HepG2 (cell line): ENCODE measurements around the gene TADA3. TPM values are rescaled to one million over a fixed set of nuclear protein-coding genes. Genes with fewer than 3 reads are reported as not detected.

Source experiments
- ATAC-seq: fragments of 200-7000 bp; cut with Tn5 transposase; 3 replicates; pipeline ENCODE4 v1.9.1; 2020; ENCODE audit warnings: mild to moderate bottlenecking, moderate library complexity
- BruUV-seq: library from RNA; stranded (reverse); fragments of 400-500 nt; replicated peaks from 2 replicates; lab custom pipeline; 2021; lab: Mats Ljungman, UMichigan
- CTCF ChIA-PET: fragments of 300-600 bp; formaldehyde crosslinking; extraction: SDS; loops from one replicate; lab custom pipeline; 2021; ENCODE audit warnings: low total read pairs, inconsistent platforms, low intra/inter-chr PET ratio; lab: Yijun Ruan, JAX
- POLR2A ChIA-PET: fragments of 350-600 bp; sonication (Branson Sonifier 250); formaldehyde crosslinking; loops from one replicate; lab custom pipeline; 2020; ENCODE audit warnings: antibody characterized with exemption, inconsistent platforms; lab: Yijun Ruan, JAX
- DNase-seq: peaks from one replicate; pipeline ENCODE4 v3.0.0-alpha.2; 2015; ENCODE audit warnings: low spot score
- FAIRE-seq: peaks from 3 replicates; lab custom pipeline; 2011; peaks lifted over from hg19 to GRCh38; lab: Jason Lieb, UNC
- H2AFZ ChIP-seq: one replicate; pipeline ENCODE4 v1.6.1; 2011; ENCODE audit warnings: low read length, inconsistent platforms
- H3K27ac ChIP-seq: fragments of 300-600 bp; 3 replicates; pipeline ENCODE4 v1.8.0; 2011; ENCODE audit warnings: mixed run types, mild to moderate bottlenecking, mixed read lengths, low read length, inconsistent platforms; ENCODE audit not compliant: insufficient read depth; ENCODE audit errors: extremely low read length
- H3K27me3 ChIP-seq, 2 experiments: fragments of 200-600 bp in 1 of 2; 2 replicates in 1 of 2; 3 replicates in 1 of 2; pipeline versions ENCODE4 v1.6.0 to v1.8.0; 2011; ENCODE audit warnings: low read length in 2 of 2, mild to moderate bottlenecking in 2 of 2, moderate library complexity in 2 of 2, inconsistent platforms in 1 of 2; ENCODE audit not compliant: insufficient read depth in 2 of 2, control insufficient read depth in 1 of 2
- H3K36me3 ChIP-seq, 2 experiments: fragments of 200-600 bp in 1 of 2; replicated peaks in 1 of 2; 2 replicates in 1 of 2; 3 replicates in 1 of 2; pipeline versions ENCODE4 v1.5.1 to v1.8.0; 2011; ENCODE audit warnings: low read length in 2 of 2, inconsistent platforms in 1 of 2; ENCODE audit not compliant: insufficient read depth in 2 of 2, control insufficient read depth in 1 of 2
- H3K4me1 ChIP-seq: 2 replicates; pipeline ENCODE4 v1.5.1; 2012; ENCODE audit warnings: low read length, inconsistent platforms; ENCODE audit not compliant: insufficient read depth
- H3K4me2 ChIP-seq: 2 replicates; pipeline ENCODE4 v1.6.0; 2011; ENCODE audit warnings: low read depth, low read length, inconsistent platforms
- H3K4me3 ChIP-seq, 3 experiments: fragments of 200-600 bp in 1 of 3; sonication (generic), shearing (Covaris generic) in 1 of 3; replicated peaks in 1 of 3; 2 replicates each; pipeline ENCODE4 v1.5.1; 2011 to 2016; ENCODE audit warnings: low read length in 3 of 3, inconsistent platforms in 2 of 3, low read depth in 2 of 3, mild to moderate bottlenecking in 2 of 3, control low read depth in 1 of 3, mixed read lengths in 1 of 3; ENCODE audit not compliant: insufficient read depth in 1 of 3
- H3K79me2 ChIP-seq: one replicate; pipeline ENCODE4 v1.6.1; 2011; ENCODE audit warnings: low read length, inconsistent platforms; ENCODE audit not compliant: insufficient read depth
- H3K9ac ChIP-seq: 2 replicates; pipeline ENCODE4 v1.6.0; 2011; ENCODE audit warnings: mild to moderate bottlenecking, low read depth, low read length, inconsistent platforms; ENCODE audit not compliant: insufficient read depth
- H3K9me3 ChIP-seq: 2 replicates; pipeline ENCODE4 v1.5.1; 2012; ENCODE audit warnings: mild to moderate bottlenecking, low read length
- H4K20me1 ChIP-seq: 2 replicates; pipeline ENCODE4 v1.6.0; 2011; ENCODE audit warnings: inconsistent platforms, mild to moderate bottlenecking, low read length, moderate library complexity; ENCODE audit not compliant: insufficient read depth
- ATF7 ChIP-seq, 2 experiments: fragments of 450-650 bp in 1 of 2; sonication (generic) in 1 of 2; formaldehyde crosslinking in 1 of 2; IDR thresholded peaks; 2 replicates each; pipeline versions ENCODE4 v1.4.0 to v1.6.1; 2016 to 2020; ENCODE audit warnings: antibody characterized with exemption in 1 of 2, mild to moderate bottlenecking in 1 of 2, missing genetic modification reagents in 1 of 2
- KMT2A ChIP-seq: sonication (generic); formaldehyde crosslinking; IDR thresholded peaks from 2 replicates; pipeline ENCODE4 v1.4.0; 2020; ENCODE audit warnings: missing genetic modification reagents
- LCORL ChIP-seq, 2 experiments: fragments of 450-650 bp in 1 of 2; sonication (generic) in 1 of 2; formaldehyde crosslinking in 1 of 2; IDR thresholded peaks; 2 replicates each; pipeline versions ENCODE4 v1.5.0 to v1.6.1; 2017 to 2020; ENCODE audit warnings: antibody characterized with exemption in 1 of 2, missing genetic modification reagents in 1 of 2
- POGZ ChIP-seq: sonication (generic); formaldehyde crosslinking; IDR thresholded peaks from 2 replicates; pipeline ENCODE4 v1.4.0; 2020; ENCODE audit warnings: mild to moderate bottlenecking, missing genetic modification reagents
- RARG ChIP-seq: sonication (generic); formaldehyde crosslinking; IDR thresholded peaks from 2 replicates; pipeline ENCODE4 v1.4.0; 2020; ENCODE audit warnings: low read depth, mild to moderate bottlenecking, missing genetic modification reagents
- ZFP37 ChIP-seq: sonication (generic); formaldehyde crosslinking; IDR thresholded peaks from 2 replicates; pipeline ENCODE4 v1.4.0; 2020; ENCODE audit warnings: missing genetic modification reagents, borderline replicate concordance
- ZNF343 ChIP-seq: sonication (generic); formaldehyde crosslinking; IDR thresholded peaks from 2 replicates; pipeline ENCODE4 v1.4.0; 2020; ENCODE audit warnings: mild to moderate bottlenecking, missing genetic modification reagents
- ZNF510 ChIP-seq: sonication (generic); formaldehyde crosslinking; IDR thresholded peaks from 2 replicates; pipeline ENCODE4 v1.4.0; 2020; ENCODE audit warnings: low read depth, mild to moderate bottlenecking, missing genetic modification reagents
- ZNF672 ChIP-seq: sonication (generic); formaldehyde crosslinking; IDR thresholded peaks from 2 replicates; pipeline ENCODE4 v1.8.1; 2022; ENCODE audit warnings: missing genetic modification reagents
- WGBS: methylation state at CpG from one replicate; pipeline ENCODE4 v1.1.6; 2017; ENCODE audit warnings: low lambda C conversion rate; 5-methylcytosine and 5-hydroxymethylcytosine counted together
- in situ Hi-C: cut with HindIII; loops from 2 replicates; pipeline ENCODE4 v1.10.0; 2017; ENCODE audit warnings: low pct_unique_long_range_greater_than_20kb; ENCODE audit not compliant: extremely low pct_ligation_motif_present
- intact Hi-C: fragments of 100-400 bp; cut with micrococcal nuclease; formaldehyde crosslinking; loops from one replicate; pipeline ENCODE4 v1.10.0; 2022; ENCODE audit not compliant: unreplicated experiment
- polyA plus RNA-seq, 8 experiments: library from polyadenylated mRNA; depleted of rRNA in 3 of 8; stranded (reverse) in 7 of 8; unstranded in 1 of 8; fragments of >200 nt; fragmentation: Illumina TruSeq in 4 of 8; extraction: Trizol in 4 of 8; gene quantifications; 2 replicates each; pipeline versions ENCODE4 v1.2.1 to v1.2.3, GENCODE V29; 2011 to 2016; ENCODE audit warnings: low read depth in 4 of 8, missing spikeins in 1 of 8, mixed read lengths in 1 of 8; ENCODE audit not compliant: insufficient read depth in 1 of 8
- total RNA-seq, 5 experiments: library from RNA; depleted of rRNA; stranded (reverse); fragments of >200 nt; fragmentation: Illumina TruSeq; extraction: Trizol; gene quantifications; 2 replicates each; pipeline ENCODE4 v1.2.3, GENCODE V29; 2016; ENCODE audit warnings: low read depth in 1 of 5
- TF ChIP-seq, protein P1 (sequence below): sonication (generic); formaldehyde crosslinking; IDR thresholded peaks from 2 replicates; pipeline ENCODE4 v1.9.0; 2021; ENCODE audit warnings: missing genetic modification reagents, mild to moderate bottlenecking, borderline replicate concordance
- TF ChIP-seq, protein P2 (sequence below): sonication (generic); formaldehyde crosslinking; IDR thresholded peaks from 2 replicates; pipeline ENCODE4 v1.4.0; 2020; ENCODE audit warnings: low read depth, mild to moderate bottlenecking, missing genetic modification reagents
- TF ChIP-seq, protein P3 (sequence below), 2 experiments: IDR thresholded peaks; 2 replicates each; pipeline ENCODE4 v1.6.1; 2011 to 2012; ENCODE audit warnings: low read length in 2 of 2, borderline replicate concordance in 1 of 2, low read depth in 1 of 2, mild to moderate bottlenecking in 1 of 2, moderate library complexity in 1 of 2

The TADA3 gene
- total and polyA plus RNA-seq, 2 of the 13 experiments (the other 11 are each of a cell fraction or from before 2014, with no cell fraction given) = 32.1 to 37.1 TPM

DNA sequence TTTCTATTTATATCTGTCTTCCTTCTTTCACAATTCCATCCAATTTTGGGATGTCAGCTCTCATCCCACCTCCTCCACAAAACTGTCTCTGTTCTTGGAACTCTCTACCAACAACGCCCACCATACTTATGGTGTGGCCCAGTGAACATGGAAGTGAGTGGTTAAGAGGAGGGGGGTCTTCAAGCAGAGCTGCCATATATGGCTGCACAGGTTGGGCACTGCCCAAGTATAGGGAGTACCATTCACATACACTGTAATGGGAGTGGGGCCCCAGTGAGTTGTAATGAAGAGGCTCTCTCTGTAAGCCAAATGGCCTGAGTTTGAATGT is 14.6 kb downstream of the TADA3 start (continued):
- TF ChIP-seq ZNF510 (CRISPR knock-in tag) (no peak), ZNF672 (CRISPR knock-in tag) (no peak), ZNF343 (no peak), KMT2A (CRISPR knock-in tag) (no peak), POGZ (CRISPR knock-in tag) (no peak), ZFP37 (CRISPR knock-in tag) (no peak), RARG (CRISPR knock-in tag) (no peak), ATF7 (IDR thresholded peaks at IDR 0.05) (no peak), ATF7 (CRISPR knock-in tag; IDR thresholded peaks at IDR 0.05) (no peak)
- TF ChIP-seq, protein P1, sequence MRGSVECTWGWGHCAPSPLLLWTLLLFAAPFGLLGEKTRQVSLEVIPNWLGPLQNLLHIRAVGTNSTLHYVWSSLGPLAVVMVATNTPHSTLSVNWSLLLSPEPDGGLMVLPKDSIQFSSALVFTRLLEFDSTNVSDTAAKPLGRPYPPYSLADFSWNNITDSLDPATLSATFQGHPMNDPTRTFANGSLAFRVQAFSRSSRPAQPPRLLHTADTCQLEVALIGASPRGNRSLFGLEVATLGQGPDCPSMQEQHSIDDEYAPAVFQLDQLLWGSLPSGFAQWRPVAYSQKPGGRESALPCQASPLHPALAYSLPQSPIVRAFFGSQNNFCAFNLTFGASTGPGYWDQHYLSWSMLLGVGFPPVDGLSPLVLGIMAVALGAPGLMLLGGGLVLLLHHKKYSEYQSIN (CRISPR knock-in tag) = no peak
- TF ChIP-seq, protein P2, sequence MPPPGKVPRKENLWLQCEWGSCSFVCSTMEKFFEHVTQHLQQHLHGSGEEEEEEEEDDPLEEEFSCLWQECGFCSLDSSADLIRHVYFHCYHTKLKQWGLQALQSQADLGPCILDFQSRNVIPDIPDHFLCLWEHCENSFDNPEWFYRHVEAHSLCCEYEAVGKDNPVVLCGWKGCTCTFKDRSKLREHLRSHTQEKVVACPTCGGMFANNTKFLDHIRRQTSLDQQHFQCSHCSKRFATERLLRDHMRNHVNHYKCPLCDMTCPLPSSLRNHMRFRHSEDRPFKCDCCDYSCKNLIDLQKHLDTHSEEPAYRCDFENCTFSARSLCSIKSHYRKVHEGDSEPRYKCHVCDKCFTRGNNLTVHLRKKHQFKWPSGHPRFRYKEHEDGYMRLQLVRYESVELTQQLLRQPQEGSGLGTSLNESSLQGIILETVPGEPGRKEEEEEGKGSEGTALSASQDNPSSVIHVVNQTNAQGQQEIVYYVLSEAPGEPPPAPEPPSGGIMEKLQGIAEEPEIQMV = no peak

DNA sequence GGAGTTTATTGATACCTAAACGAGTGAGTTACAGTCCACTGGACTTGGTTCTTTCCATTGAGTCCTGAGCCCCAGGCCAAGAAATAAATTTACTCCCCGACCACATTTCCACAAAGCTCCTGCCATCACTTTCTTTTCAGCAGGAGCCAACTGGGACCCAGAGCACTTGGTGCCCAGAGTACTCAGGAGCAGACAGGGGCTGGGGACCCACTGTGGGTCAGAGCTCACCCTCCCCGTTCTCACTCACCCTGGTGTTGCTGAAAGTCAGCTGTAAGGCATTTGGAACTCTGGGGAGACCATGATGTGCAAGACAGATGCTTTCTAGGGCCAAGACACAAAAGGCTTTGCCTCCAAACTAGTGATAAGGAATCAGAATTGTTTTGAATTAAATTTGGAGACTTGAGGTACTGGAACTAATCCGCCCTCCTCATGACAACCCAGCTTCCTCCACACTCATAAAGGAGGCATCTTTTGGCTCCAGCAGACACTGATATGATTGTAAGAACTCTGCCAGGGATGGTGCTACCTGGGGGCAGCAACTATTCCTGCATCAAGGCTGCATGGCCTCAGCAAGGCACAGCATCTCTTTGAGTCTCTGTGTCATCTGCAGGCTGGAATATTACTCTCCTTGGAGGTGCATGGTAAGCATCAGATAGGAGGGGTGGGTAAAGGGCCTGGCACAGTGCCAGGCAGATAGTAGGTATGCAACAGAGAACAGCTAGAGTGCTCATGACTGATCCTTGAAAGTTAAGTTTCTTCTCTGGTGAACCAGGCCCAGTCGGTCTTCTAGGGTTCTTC is 15.2 kb downstream of the TADA3 start:
- Histone ChIP-seq H3K79me2 (no peaks in the 10 kb centered on the region), H3K36me3 (peaks cover 10 to 13% of the 10 kb centered on the region in 2 experiments), H3K27me3 (no peaks in the 10 kb centered on the region), H3K4me1 (peaks cover 10% of the 10 kb centered on the region), H3K27ac (no peak overlapping the region), H3K9me3 (no peaks in the 10 kb centered on the region), H3K9ac (no peak overlapping the region), H3K4me2 (no peak overlapping the region), H2AFZ (no peak overlapping the region), H3K4me3 (no peak overlapping the region), H4K20me1 (no peaks in the 10 kb centered on the region)
- ChIA-PET CTCF (no interaction called here), POLR2A (interaction anchor here (1.3 kb wide), 1 partner anchor 27 kb away, joined by 4 read pairs; the partner anchor contains the start of gene OGG1)
- TF ChIP-seq LCORL (IDR thresholded peaks at IDR 0.05) (peak; percentile 89), LCORL (CRISPR knock-in tag; IDR thresholded peaks at IDR 0.05) (no peak)
- TF ChIP-seq, protein P3, sequence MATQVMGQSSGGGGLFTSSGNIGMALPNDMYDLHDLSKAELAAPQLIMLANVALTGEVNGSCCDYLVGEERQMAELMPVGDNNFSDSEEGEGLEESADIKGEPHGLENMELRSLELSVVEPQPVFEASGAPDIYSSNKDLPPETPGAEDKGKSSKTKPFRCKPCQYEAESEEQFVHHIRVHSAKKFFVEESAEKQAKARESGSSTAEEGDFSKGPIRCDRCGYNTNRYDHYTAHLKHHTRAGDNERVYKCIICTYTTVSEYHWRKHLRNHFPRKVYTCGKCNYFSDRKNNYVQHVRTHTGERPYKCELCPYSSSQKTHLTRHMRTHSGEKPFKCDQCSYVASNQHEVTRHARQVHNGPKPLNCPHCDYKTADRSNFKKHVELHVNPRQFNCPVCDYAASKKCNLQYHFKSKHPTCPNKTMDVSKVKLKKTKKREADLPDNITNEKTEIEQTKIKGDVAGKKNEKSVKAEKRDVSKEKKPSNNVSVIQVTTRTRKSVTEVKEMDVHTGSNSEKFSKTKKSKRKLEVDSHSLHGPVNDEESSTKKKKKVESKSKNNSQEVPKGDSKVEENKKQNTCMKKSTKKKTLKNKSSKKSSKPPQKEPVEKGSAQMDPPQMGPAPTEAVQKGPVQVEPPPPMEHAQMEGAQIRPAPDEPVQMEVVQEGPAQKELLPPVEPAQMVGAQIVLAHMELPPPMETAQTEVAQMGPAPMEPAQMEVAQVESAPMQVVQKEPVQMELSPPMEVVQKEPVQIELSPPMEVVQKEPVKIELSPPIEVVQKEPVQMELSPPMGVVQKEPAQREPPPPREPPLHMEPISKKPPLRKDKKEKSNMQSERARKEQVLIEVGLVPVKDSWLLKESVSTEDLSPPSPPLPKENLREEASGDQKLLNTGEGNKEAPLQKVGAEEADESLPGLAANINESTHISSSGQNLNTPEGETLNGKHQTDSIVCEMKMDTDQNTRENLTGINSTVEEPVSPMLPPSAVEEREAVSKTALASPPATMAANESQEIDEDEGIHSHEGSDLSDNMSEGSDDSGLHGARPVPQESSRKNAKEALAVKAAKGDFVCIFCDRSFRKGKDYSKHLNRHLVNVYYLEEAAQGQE (IDR thresholded peaks at IDR 0.05; ENCODE audit: borderline replicate concordance in 1 of 2, low read depth in 1 of 2, low read length in 2 of 2) = no peak
- BruUV-seq = no TSS peak
- 50% methylated on average over 5 of the region's 5 CpGs for WGBS
- ATAC-seq = no peak
- in situ Hi-C loops (no loop called here), intact Hi-C loops (no loop called here)
- no peak for FAIRE-seq
- no peak for DNase-seq
